Epithelial cell of esophagus (primary cell): Measurements from ENCODE around the gene GAN.

Source experiments
- DNase-seq: peaks from one replicate; pipeline ENCODE4 v3.0.0; 2010; ENCODE audit warnings: low read depth
- H3K4me3 ChIP-seq: 2 replicates; pipeline ENCODE4 v1.5.1; 2011; ENCODE audit warnings: mild to moderate bottlenecking, low read length, control low read depth
- CTCF ChIP-seq: IDR thresholded peaks from 2 replicates; pipeline ENCODE4 v1.5.1; 2011; ENCODE audit warnings: low read depth, mild to moderate bottlenecking, low read length, control low read depth, inconsistent platforms; ENCODE audit not compliant: insufficient read depth; ENCODE audit errors: missing control alignments

Gene GAN

GRCh38 chr16:81427219-81427618 lies 112.5 kb downstream of the GAN start:
- no peak for TF ChIP-seq CTCF
- no peak for DNase-seq
- H3K4me3 ChIP-seq: no peak overlapping the region

- DNase-seq: no peak
- TF ChIP-seq CTCF: peak; percentile 29
- H3K4me3 ChIP-seq: no peak overlapping the region
These were observed 114.3 kb downstream of the GAN start for GRCh38 chr16:81429045-81429521.

- no peak overlapping the region for H3K4me3 ChIP-seq
- no peak for DNase-seq
- TF ChIP-seq CTCF: no peak
These were observed 117.0 kb downstream of the GAN start for GRCh38 chr16:81431554-81432353.

- TF ChIP-seq CTCF: no peak
- DNase-seq: no peak
- H3K4me3 ChIP-seq: no peak overlapping the region
These were observed 118.3 kb downstream of the GAN start for GRCh38 chr16:81432937-81433557.

GRCh38 chr16:81435103-81435502 lies 120.3 kb downstream of the GAN start:
- H3K4me3 ChIP-seq: no peak overlapping the region
- no peak for DNase-seq
- TF ChIP-seq CTCF: no peak

- no peak for DNase-seq
- no peak for TF ChIP-seq CTCF
- H3K4me3 ChIP-seq: no peak overlapping the region
These were observed 120.8 kb downstream of the GAN start for GRCh38 chr16:81435567-81435966.

GRCh38 chr16:81436386-81436785 lies 121.6 kb downstream of the GAN start:
- no peak for DNase-seq
- no peak overlapping the region for H3K4me3 ChIP-seq
- TF ChIP-seq CTCF: no peak
